ENCODE results near the gene FAM32A. TPM values are rescaled to one million over a fixed set of nuclear protein-coding genes. Genes with fewer than 3 reads are reported as not detected.

FAM32A gene
- total RNA-seq, 1 experiment from 2014 or later: 141 TPM

GRCh38 chr19:16144216-16144581 is 41.0 kb upstream of the FAM32A start:
- Histone ChIP-seq H3F3A (ENCODE audit: low read length, unreplicated experiment) (no peaks in the 10 kb centered on the region), H3K36me3 (ENCODE audit: low read depth, low read length) (no peaks in the 10 kb centered on the region), H3K27ac (ENCODE audit: low read length) (peak overlapping the region; percentile 91), H3K4me1 (ENCODE audit: insufficient read depth, low read length) (peaks cover 13% of the 10 kb centered on the region), H3K9me3 (ENCODE audit: low read length) (no peaks in the 10 kb centered on the region), H3K4me3 (ENCODE audit: low read length) (peak overlapping the region; percentile 60), H3K9ac (ENCODE audit: low read length) (peak overlapping the region; percentile 89), H3K9me2 (replicated peaks; ENCODE audit: low read length) (no peaks in the 10 kb centered on the region), H2AFZ (ENCODE audit: low read length) (no peak overlapping the region), H3K27me3 (ENCODE audit: low read length) (no peaks in the 10 kb centered on the region), H3K79me2 (ENCODE audit: low read length) (peaks cover 7% of the 10 kb centered on the region), H4K20me1 (ENCODE audit: low read length) (no peaks in the 10 kb centered on the region), H3K4me2 (ENCODE audit: low read length) (peak overlapping the region; percentile 82)
- DNase-seq (no peak), ATAC-seq (no peak)
- POLR2A ChIA-PET (ENCODE audit: unreplicated experiment): interaction anchor here (0.5 kb wide), 1 partner anchor 38 kb away, joined by 3 read pairs; no protein-coding TSS in a partner anchor
- no TSS peak for BruUV-seq (replicated peaks)
- intact Hi-C loops (cut with micrococcal nuclease): no loop called here
- CTCF ChIA-PET: no interaction called here
- TF ChIP-seq EZH2 (IDR thresholded peaks at IDR 0.05; ENCODE audit: low read length, unreplicated experiment): no peak
- TF ChIP-seq EZH2phosphoT487 (IDR thresholded peaks at IDR 0.05; ENCODE audit: borderline replicate concordance, low read length): no peak
- no peak for TF ChIP-seq CTCF (conservative IDR thresholded peaks at IDR 0.05; ENCODE audit: low read depth, low read length)

- no peak overlapping the region for H3K4me3 ChIP-seq (ENCODE audit: low read length)
- intact Hi-C loops (cut with micrococcal nuclease): no loop called here
- no peaks in the 10 kb centered on the region for H4K20me1 ChIP-seq (ENCODE audit: low read length)
- peaks cover 7% of the 10 kb centered on the region for H3K79me2 ChIP-seq (ENCODE audit: low read length)
- ATAC-seq (no peak), DNase-seq (no peak)
- CTCF ChIA-PET: no interaction called here
- no peak overlapping the region for H2AFZ ChIP-seq (ENCODE audit: low read length)
- H3K27ac ChIP-seq (ENCODE audit: low read length): no peak overlapping the region
- POLR2A ChIA-PET (ENCODE audit: unreplicated experiment): no interaction called here
- no TSS peak for BruUV-seq (replicated peaks)
- peaks cover 13% of the 10 kb centered on the region for H3K4me1 ChIP-seq (ENCODE audit: insufficient read depth, low read length)
- no peaks in the 10 kb centered on the region for H3K9me2 ChIP-seq (replicated peaks; ENCODE audit: low read length)
- no peaks in the 10 kb centered on the region for H3K9me3 ChIP-seq (ENCODE audit: low read length)
- H3K27me3 ChIP-seq (ENCODE audit: low read length): no peaks in the 10 kb centered on the region
- no peak overlapping the region for H3K4me2 ChIP-seq (ENCODE audit: low read length)
- H3F3A ChIP-seq (ENCODE audit: low read length, unreplicated experiment): no peaks in the 10 kb centered on the region
- TF ChIP-seq CTCF (conservative IDR thresholded peaks at IDR 0.05; ENCODE audit: low read depth, low read length) (no peak), EZH2 (IDR thresholded peaks at IDR 0.05; ENCODE audit: low read length, unreplicated experiment) (no peak), EZH2phosphoT487 (IDR thresholded peaks at IDR 0.05; ENCODE audit: borderline replicate concordance, low read length) (no peak)
- no peaks in the 10 kb centered on the region for H3K36me3 ChIP-seq (ENCODE audit: low read depth, low read length)
- no peak overlapping the region for H3K9ac ChIP-seq (ENCODE audit: low read length)
These were observed 39.1 kb upstream of the FAM32A start for GRCh38 chr19:16146112-16146511.

- Histone ChIP-seq H3K9ac (ENCODE audit: low read length) (no peak overlapping the region), H3K4me2 (ENCODE audit: low read length) (no peak overlapping the region), H3K27me3 (ENCODE audit: low read length) (no peaks in the 10 kb centered on the region), H3K36me3 (ENCODE audit: low read depth, low read length) (peaks cover 3% of the 10 kb centered on the region; the same call in 1 of the 2 replicates), H3F3A (ENCODE audit: low read length, unreplicated experiment) (no peaks in the 10 kb centered on the region), H4K20me1 (ENCODE audit: low read length) (no peaks in the 10 kb centered on the region), H3K4me3 (ENCODE audit: low read length) (no peak overlapping the region), H3K27ac (ENCODE audit: low read length) (no peak overlapping the region), H3K9me2 (replicated peaks; ENCODE audit: low read length) (no peaks in the 10 kb centered on the region), H3K9me3 (ENCODE audit: low read length) (no peaks in the 10 kb centered on the region), H2AFZ (ENCODE audit: low read length) (no peak overlapping the region), H3K79me2 (ENCODE audit: low read length) (peaks cover 7% of the 10 kb centered on the region), H3K4me1 (ENCODE audit: insufficient read depth, low read length) (peaks cover 6% of the 10 kb centered on the region)
- ATAC-seq (no peak), DNase-seq (no peak)
- intact Hi-C loops (cut with micrococcal nuclease): no loop called here
- TF ChIP-seq CTCF (conservative IDR thresholded peaks at IDR 0.05; ENCODE audit: low read depth, low read length): no peak
- TF ChIP-seq EZH2 (IDR thresholded peaks at IDR 0.05; ENCODE audit: low read length, unreplicated experiment): no peak
- no peak for TF ChIP-seq EZH2phosphoT487 (IDR thresholded peaks at IDR 0.05; ENCODE audit: borderline replicate concordance, low read length)
- POLR2A ChIA-PET (ENCODE audit: unreplicated experiment): interaction anchor here (0.7 kb wide), 1 partner anchor 9 kb away, joined by 9 read pairs; no protein-coding TSS in a partner anchor
- BruUV-seq (replicated peaks): no TSS peak
- CTCF ChIA-PET: no interaction called here
These were observed 36.6 kb upstream of the FAM32A start for GRCh38 chr19:16148443-16149229.

All from PC-3 (cell line).